IMR-90 (cell line): ENCODE results near the gene ZBTB3. TPM values are rescaled to one million over a fixed set of nuclear protein-coding genes. Genes with fewer than 3 reads are reported as not detected.
"Not testable (repeated sequence)": the region's sequence is repeated elsewhere in the genome, so short reads cannot be mapped to it uniquely, and the experiment has no call there.

Experiments used
- ATAC-seq: fragments of 200-7000 bp; cut with Tn5 transposase; 2 replicates; pipeline ENCODE4 v1.9.1; 2020; ENCODE audit warnings: low read depth, mild to moderate bottlenecking, moderate library complexity
- BruUV-seq: library from RNA; stranded (reverse); fragments of 400-500 nt; replicated peaks from 2 replicates; lab custom pipeline; 2021; lab: Mats Ljungman, UMichigan
- CTCF ChIA-PET: fragments of 300-600 bp; formaldehyde crosslinking; extraction: SDS; loops from one replicate; lab custom pipeline; 2021; ENCODE audit warnings: antibody characterized with exemption; lab: Yijun Ruan, JAX
- POLR2A ChIA-PET: fragments of 300-600 bp; sonication (Branson Sonifier 250); formaldehyde crosslinking; loops from one replicate; lab custom pipeline; 2022; ENCODE audit warnings: antibody characterized with exemption; ENCODE audit not compliant: unreplicated experiment; lab: Charles Lee
- DNase-seq: peaks from one replicate; pipeline ENCODE4 v3.0.0; 2013
- H2AFZ ChIP-seq: replicated peaks from 2 replicates; pipeline ENCODE3; 2013; ENCODE audit warnings: low read length, mild to moderate bottlenecking; ENCODE audit not compliant: poor library complexity
- H2AK5ac ChIP-seq: 2 replicates; pipeline ENCODE4 v1.6.1; 2013; ENCODE audit warnings: low read depth, low read length, inconsistent platforms
- H2AK9ac ChIP-seq: replicated peaks from 2 replicates; pipeline ENCODE3; 2013; ENCODE audit warnings: mild to moderate bottlenecking, low read depth, low read length, moderate library complexity; ENCODE audit not compliant: poor library complexity
- H2BK120ac ChIP-seq: 2 replicates; pipeline ENCODE4 v1.6.1; 2013; ENCODE audit warnings: low read depth, low read length, inconsistent platforms
- H2BK15ac ChIP-seq: 3 replicates; pipeline ENCODE4 v1.6.1; 2013; ENCODE audit warnings: low read depth, low read length, inconsistent platforms
- H2BK20ac ChIP-seq: 2 replicates; pipeline ENCODE4 v1.6.1; 2013; ENCODE audit warnings: low read depth, mild to moderate bottlenecking, inconsistent platforms, low read length, moderate library complexity
- H2BK5ac ChIP-seq: 2 replicates; pipeline ENCODE4 v1.6.1; 2013; ENCODE audit warnings: mild to moderate bottlenecking, low read depth, low read length, inconsistent platforms; ENCODE audit not compliant: poor library complexity, severe bottlenecking
- H3K14ac ChIP-seq: replicated peaks from 2 replicates; pipeline ENCODE4 v1.6.1; 2013; ENCODE audit warnings: low read depth, low read length, inconsistent platforms
- H3K18ac ChIP-seq: 2 replicates; pipeline ENCODE4 v1.6.1; 2013; ENCODE audit warnings: low read depth, low read length, control low read depth
- H3K23ac ChIP-seq: 2 replicates; pipeline ENCODE4 v1.6.1; 2013; ENCODE audit warnings: low read depth, low read length, inconsistent platforms
- H3K27ac ChIP-seq: 2 replicates; pipeline ENCODE4 v1.5.1; 2013; ENCODE audit warnings: mild to moderate bottlenecking, control low read depth, low read length; ENCODE audit not compliant: insufficient read depth
- H3K27me3 ChIP-seq: 2 replicates; pipeline ENCODE4 v1.6.1; 2013; ENCODE audit warnings: low read length; ENCODE audit not compliant: control insufficient read depth, insufficient read depth
- H3K36me3 ChIP-seq: 2 replicates; pipeline ENCODE4 v1.6.1; 2013; ENCODE audit warnings: low read length, mixed read lengths; ENCODE audit not compliant: control insufficient read depth, insufficient read depth
- H3K4ac ChIP-seq: 2 replicates; pipeline ENCODE4 v1.6.1; 2013; ENCODE audit warnings: low read depth, low read length, inconsistent platforms
- H3K4me1 ChIP-seq: 2 replicates; pipeline ENCODE4 v1.6.1; 2013; ENCODE audit warnings: low read length, mixed read lengths; ENCODE audit not compliant: control insufficient read depth, insufficient read depth
- H3K4me2 ChIP-seq: 2 replicates; pipeline ENCODE4 v1.6.1; 2013; ENCODE audit warnings: low read depth, mild to moderate bottlenecking, control low read depth, low read length, moderate library complexity
- H3K4me3 ChIP-seq: 2 replicates; pipeline ENCODE4 v1.5.1; 2013; ENCODE audit warnings: low read depth, mild to moderate bottlenecking, control low read depth, low read length, moderate library complexity; ENCODE audit not compliant: insufficient read depth
- H3K56ac ChIP-seq: 2 replicates; pipeline ENCODE4 v1.6.1; 2013; ENCODE audit warnings: low read length, inconsistent platforms; ENCODE audit not compliant: insufficient read depth; ENCODE audit errors: extremely low read depth
- H3K79me1 ChIP-seq, 2 experiments: 2 replicates each; pipeline ENCODE4 v1.6.1; 2013; ENCODE audit warnings: low read length in 2 of 2, inconsistent platforms in 1 of 2, low read depth in 1 of 2
- H3K9ac ChIP-seq: 2 replicates; pipeline ENCODE4 v1.6.1; 2013; ENCODE audit warnings: low read depth, low read length, control low read depth
- H3K9me1 ChIP-seq: 2 replicates; pipeline ENCODE4 v1.6.1; 2013; ENCODE audit warnings: low read length, inconsistent platforms; ENCODE audit not compliant: insufficient read depth
- H3K9me3 ChIP-seq: 2 replicates; pipeline ENCODE4 v1.6.1; 2013; ENCODE audit warnings: low read length; ENCODE audit not compliant: control insufficient read depth, insufficient read depth
- H4K20me1 ChIP-seq: 2 replicates; pipeline ENCODE4 v1.6.1; 2013; ENCODE audit warnings: low read length, inconsistent platforms; ENCODE audit not compliant: insufficient read depth
- H4K5ac ChIP-seq: 2 replicates; pipeline ENCODE4 v1.6.1; 2013; ENCODE audit warnings: mild to moderate bottlenecking, low read depth, low read length, control low read depth
- H4K8ac ChIP-seq, 2 experiments: 2 replicates each; pipeline ENCODE4 v1.6.1; 2013; ENCODE audit warnings: low read depth in 2 of 2, low read length in 2 of 2, control low read depth in 1 of 2, inconsistent platforms in 1 of 2
- H4K91ac ChIP-seq: 2 replicates; pipeline ENCODE4 v1.6.1; 2013; ENCODE audit warnings: low read depth, low read length, inconsistent platforms; ENCODE audit not compliant: insufficient read depth
- BHLHE40 ChIP-seq: fragments of 150-350 bp; IDR thresholded peaks from 2 replicates; pipeline ENCODE4 v1.6.1; 2016; ENCODE audit warnings: mild to moderate bottlenecking, low read depth, low read length
- CEBPB ChIP-seq: IDR thresholded peaks from 2 replicates; pipeline ENCODE4 v1.6.1; 2012; ENCODE audit warnings: low read depth, low read length, improper control_type of control experiment
- ELK1 ChIP-seq: fragments of 150-350 bp; IDR thresholded peaks from 2 replicates; pipeline ENCODE4 v1.6.1; 2016; ENCODE audit warnings: low read depth, mild to moderate bottlenecking, low read length, moderate library complexity, borderline replicate concordance
- MAFK ChIP-seq: IDR thresholded peaks from 2 replicates; pipeline ENCODE4 v1.6.1; 2012; ENCODE audit warnings: low read depth, low read length, improper control_type of control experiment
- MAZ ChIP-seq: IDR thresholded peaks from 2 replicates; pipeline ENCODE4 v1.6.1; 2012; ENCODE audit warnings: low read depth, mild to moderate bottlenecking, low read length, improper control_type of control experiment, moderate library complexity, borderline replicate concordance
- RAD21 ChIP-seq: IDR thresholded peaks from 2 replicates; pipeline ENCODE4 v1.6.1; 2012; ENCODE audit warnings: low read length, improper control_type of control experiment
- RCOR1 ChIP-seq: IDR thresholded peaks from 2 replicates; pipeline ENCODE4 v1.6.1; 2012; ENCODE audit warnings: mild to moderate bottlenecking, low read length, improper control_type of control experiment; ENCODE audit not compliant: insufficient replicate concordance
- RFX5 ChIP-seq: IDR thresholded peaks from 2 replicates; pipeline ENCODE4 v1.8.0; 2012; ENCODE audit warnings: low read depth, mild to moderate bottlenecking, low read length, moderate library complexity
- WGBS, 2 experiments: methylation state at CpG; one replicate each; pipeline versions ENCODE4 v1.1.5 to v1.1.7; 2013; ENCODE audit warnings: missing lambda C conversion rate in 2 of 2; ENCODE audit not compliant: insufficient read length in 1 of 2; ENCODE audit errors: extremely low coverage in 2 of 2; 5-methylcytosine and 5-hydroxymethylcytosine counted together
- dilution Hi-C: fragments of 300-500 bp; cut with HindIII; formaldehyde crosslinking; loops from one replicate; pipeline ENCODE4 v1.14.3; 2018; ENCODE audit warnings: low sequenced_read_pairs; ENCODE audit not compliant: unreplicated experiment
- in situ Hi-C: fragments of 300-500 bp; cut with MboI; formaldehyde crosslinking; loops from 3 replicates; pipeline ENCODE4 v1.14.3; 2019; ENCODE audit warnings: low sequenced_read_pairs, inconsistent platforms, mixed read lengths
- intact Hi-C: fragments of 100-400 bp; cut with micrococcal nuclease; formaldehyde crosslinking; loops from 2 replicates; pipeline ENCODE4 v1.10.0; 2022
- polyA plus RNA-seq, 3 experiments: library from polyadenylated mRNA; depleted of rRNA; stranded (reverse); fragments of >200 nt; gene quantifications; 2 replicates each; pipeline ENCODE4 v1.2.3, GENCODE V29; 2012; ENCODE audit warnings: low replicate concordance in 1 of 3
- total RNA-seq: library from RNA; depleted of rRNA; stranded (reverse); fragments of >200 nt; gene quantifications from 2 replicates; pipeline ENCODE4 v1.2.3, GENCODE V29; 2012

Gene ZBTB3
- total and polyA plus RNA-seq, 2 of the 4 experiments (the other 2 are of a cell fraction) = 3.4 to 8.1 TPM

GRCh38 chr11:62752177-62752785 lies 1.7 kb downstream of the ZBTB3 start:
- 94% methylated on average over 3 of the region's 14 CpGs; no CpG with 5 or more reads in 1 of the 2 experiments for WGBS, 2 experiments
- dilution Hi-C loops = no loop called here
- Histone ChIP-seq H3K9me3 (no peaks in the 10 kb centered on the region), H2BK5ac (no peak overlapping the region), H3K27me3 (no peaks in the 10 kb centered on the region), H3K4me2 (no peak overlapping the region), H4K5ac (no peak overlapping the region), H3K9ac (no peak overlapping the region), H3K23ac (no peak overlapping the region), H3K4me3 (no peak overlapping the region), H2BK120ac (no peak overlapping the region), H3K4me1 (no peaks in the 10 kb centered on the region), H4K20me1 (no peaks in the 10 kb centered on the region), H2AFZ (no peak overlapping the region), H3K36me3 (peaks cover 13% of the 10 kb centered on the region), H2BK15ac (no peak overlapping the region), H3K27ac (no peak overlapping the region), H2BK20ac (no peak overlapping the region), H4K91ac (no peak overlapping the region), H3K18ac (no peak overlapping the region), H3K4ac (no peak overlapping the region), H3K56ac (no peak overlapping the region), H2AK9ac (no peak overlapping the region), H4K8ac (no peak overlapping the region), H2AK5ac (no peak overlapping the region), H3K9me1 (peaks cover 3% of the 10 kb centered on the region; the same call in 1 of the 2 replicates), H3K14ac (no peak overlapping the region), H3K79me1 (peaks cover 20 to 41% of the 10 kb centered on the region in 2 experiments)
- in situ Hi-C loops = no loop called here
- TF ChIP-seq CEBPB (no peak), ELK1 (no peak), RAD21 (no peak), RCOR1 (no peak), MAFK (no peak), BHLHE40 (no peak), MAZ (no peak), RFX5 (no peak)
- CTCF ChIA-PET = no interaction called here
- POLR2A ChIA-PET = no interaction called here
- DNase-seq (no peak), ATAC-seq (no peak)
- intact Hi-C loops = no loop called here
- BruUV-seq = no TSS peak

- H4K20me1 ChIP-seq, H3K56ac ChIP-seq, in situ Hi-C loops, H3K18ac ChIP-seq, ATAC-seq, H2BK15ac ChIP-seq, H3K27me3 ChIP-seq, H2BK5ac ChIP-seq, H3K4me3 ChIP-seq, intact Hi-C loops, DNase-seq, H3K4me1 ChIP-seq, H2AK5ac ChIP-seq, H3K23ac ChIP-seq, H4K91ac ChIP-seq, H2BK20ac ChIP-seq, H3K27ac ChIP-seq, H3K4me2 ChIP-seq, H3K4ac ChIP-seq, dilution Hi-C loops, CTCF ChIA-PET, POLR2A ChIA-PET, H4K8ac ChIP-seq, H3K9me1 ChIP-seq, H4K5ac ChIP-seq, H3K14ac ChIP-seq, H2BK120ac ChIP-seq, H3K9me3 ChIP-seq, H2AFZ ChIP-seq, H3K9ac ChIP-seq, H2AK9ac ChIP-seq, BruUV-seq: not testable (repeated sequence)
- Histone ChIP-seq H3K36me3 (peaks cover 13% of the 10 kb centered on the region), H3K79me1 (peaks cover 20 to 41% of the 10 kb centered on the region in 2 experiments)
- 98% methylated on average over 4 of the region's 5 CpGs; no CpG with 5 or more reads in 1 of the 2 experiments for WGBS, 2 experiments
These were observed 4.0 kb downstream of the ZBTB3 start for GRCh38 chr11:62749931-62750330.
